Breast epithelium (tissue), 4 donors: ENCODE measurements around the gene SETD2. TPM values are rescaled to one million over a fixed set of nuclear protein-coding genes. Genes with fewer than 3 reads are reported as not detected.
A peak's percentile ranks its signal among the peaks of the same experiment; 100 is the strongest.

Source experiments
- DNase-seq, 2 donors: peaks; one replicate each; pipeline ENCODE4 v3.0.0-alpha.2; 2019; ENCODE audit warnings: low spot score in 2 of 2
- H3K27ac ChIP-seq, 2 donors: fragments of 200-600 bp; sonication (generic) in 1 of 2; one replicate each; pipeline ENCODE4 v1.5.1; 2016 to 2019; ENCODE audit warnings: mild to moderate bottlenecking in 1 of 2
- H3K27me3 ChIP-seq, 2 donors: fragments of 200-600 bp; sonication (generic) in 1 of 2; one replicate each; pipeline versions ENCODE4 v1.5.1 to v1.6.0; 2017 to 2019; ENCODE audit warnings: control low read depth in 1 of 2, mild to moderate bottlenecking in 1 of 2
- H3K36me3 ChIP-seq: fragments of 200-600 bp; one replicate; pipeline ENCODE4 v1.5.1; 2019
- H3K4me1 ChIP-seq, 2 donors: fragments of 200-600 bp; sonication (generic); one replicate each; pipeline ENCODE4 v1.5.1; 2016 to 2019; ENCODE audit warnings: control low read depth in 1 of 2
- H3K4me3 ChIP-seq, 3 donors: fragments of 200-600 bp; sonication (generic); 1 replicate in 2 of 3; 2 replicates in 1 of 3; pipeline ENCODE4 v1.5.1; 2016 to 2019; ENCODE audit warnings: mild to moderate bottlenecking in 3 of 3, moderate library complexity in 2 of 3
- H3K9me3 ChIP-seq, 2 donors: fragments of 200-600 bp; sonication (generic) in 1 of 2; one replicate each; pipeline ENCODE4 v1.5.1; 2016 to 2019; ENCODE audit warnings: control low read depth in 1 of 2
- CTCF ChIP-seq, 3 donors: fragments of 450-650 bp; IDR thresholded peaks; one replicate each; pipeline ENCODE4 v1.5.1; 2016 to 2017; ENCODE audit warnings: antibody characterized with exemption in 3 of 3, mild to moderate bottlenecking in 3 of 3, moderate library complexity in 3 of 3
- POLR2A ChIP-seq: fragments of 450-650 bp; IDR thresholded peaks from one replicate; pipeline ENCODE4 v1.6.1; 2016; ENCODE audit warnings: antibody characterized with exemption, mild to moderate bottlenecking, moderate library complexity
- POLR2AphosphoS5 ChIP-seq, 3 donors: sonication (generic); formaldehyde crosslinking; IDR thresholded peaks; one replicate each; pipeline ENCODE4 v1.6.1; 2017; ENCODE audit warnings: antibody characterized with exemption in 3 of 3
- intact Hi-C: fragments of 100-400 bp; cut with DNase I; formaldehyde crosslinking; loops from one replicate; pipeline ENCODE4 v1.15.1; 2023; ENCODE audit warnings: low total_unique reads
- total RNA-seq, 3 donors: library from RNA; depleted of rRNA; stranded (reverse); fragments of >200 nt; gene quantifications; one replicate each; pipeline ENCODE4 v1.1.0, GENCODE V29; 2016

The SETD2 gene
- total RNA-seq, 3 donors from 2014 or later = 59.8 to 87.8 (median 74.4) TPM

GRCh38 chr3:47003461-47004368, 160.2 kb downstream of the SETD2 start:
- H3K4me1 ChIP-seq = no peaks in the 10 kb centered on the region
- DNase-seq = peak in 1 of 2 donors; percentile 50
- peaks cover 11% of the 10 kb centered on the region for H3K36me3 ChIP-seq
- H3K4me3 ChIP-seq = no peak overlapping the region
- TF ChIP-seq POLR2AphosphoS5 (IDR thresholded peaks at IDR 0.05) = no peak
- no peak for TF ChIP-seq POLR2A
- TF ChIP-seq CTCF (IDR thresholded peaks at IDR 0.05) = no peak
- no peaks in the 10 kb centered on the region for H3K27me3 ChIP-seq
- H3K27ac ChIP-seq = no peak overlapping the region
- H3K9me3 ChIP-seq = no peaks in the 10 kb centered on the region
- intact Hi-C loops = no loop called here

- H3K27me3 ChIP-seq = no peaks in the 10 kb centered on the region
- H3K9me3 ChIP-seq = no peaks in the 10 kb centered on the region
- intact Hi-C loops = no loop called here
- DNase-seq = no peak
- no peak overlapping the region for H3K4me3 ChIP-seq
- H3K36me3 ChIP-seq = peaks cover 11% of the 10 kb centered on the region
- H3K4me1 ChIP-seq = no peaks in the 10 kb centered on the region
- H3K27ac ChIP-seq = no peak overlapping the region
- TF ChIP-seq POLR2AphosphoS5 (IDR thresholded peaks at IDR 0.05) (no peak), CTCF (IDR thresholded peaks at IDR 0.05) (no peak), POLR2A (no peak)
Measured at GRCh38 chr3:47003056-47003410, 160.9 kb downstream of the SETD2 start.

- no peak overlapping the region for H3K27ac ChIP-seq
- TF ChIP-seq POLR2A (no peak), CTCF (IDR thresholded peaks at IDR 0.05) (no peak), POLR2AphosphoS5 (IDR thresholded peaks at IDR 0.05) (no peak)
- no peaks in the 10 kb centered on the region for H3K27me3 ChIP-seq
- no peak overlapping the region for H3K4me3 ChIP-seq
- no peaks in the 10 kb centered on the region for H3K4me1 ChIP-seq
- no peaks in the 10 kb centered on the region for H3K9me3 ChIP-seq
- H3K36me3 ChIP-seq = peaks cover 11% of the 10 kb centered on the region
- peak in 1 of 2 donors; percentile 44 for DNase-seq
- intact Hi-C loops = no loop called here
Measured at GRCh38 chr3:47002171-47003055, 161.5 kb downstream of the SETD2 start.

GRCh38 chr3:47001731-47002170, 162.2 kb downstream of the SETD2 start:
- Histone ChIP-seq H3K4me1 (no peaks in the 10 kb centered on the region), H3K9me3 (no peaks in the 10 kb centered on the region), H3K27me3 (no peaks in the 10 kb centered on the region), H3K36me3 (peaks cover 11% of the 10 kb centered on the region), H3K4me3 (no peak overlapping the region), H3K27ac (no peak overlapping the region)
- intact Hi-C loops = no loop called here
- no peak for DNase-seq
- TF ChIP-seq CTCF (IDR thresholded peaks at IDR 0.05) (no peak), POLR2AphosphoS5 (IDR thresholded peaks at IDR 0.05) (no peak), POLR2A (no peak)
